ENCODE results near the gene KCNMB1. TPM values are rescaled to one million over a fixed set of nuclear protein-coding genes. Genes with fewer than 3 reads are reported as not detected.

The KCNMB1 gene
- total RNA-seq, 4 donors from 2014 or later = 0.07 to 0.09 TPM; not detected in 2

GRCh38 chr5:170327829-170328228, 61.3 kb downstream of the KCNMB1 start:
- ATAC-seq (no peak), DNase-seq (no peak)
- intact Hi-C loops (cut with DNase I; ENCODE audit: low total_unique reads) = no loop called here
- Histone ChIP-seq H3K27me3 (no peaks in the 10 kb centered on the region), H3K4me3 (no peak overlapping the region), H3K36me3 (no peaks in the 10 kb centered on the region), H3K27ac (no peak overlapping the region), H3K4me1 (peaks cover 0 to 3% of the 10 kb centered on the region in 2 donors), H3K9me3 (no peaks in the 10 kb centered on the region)
- TF ChIP-seq, protein P1, sequence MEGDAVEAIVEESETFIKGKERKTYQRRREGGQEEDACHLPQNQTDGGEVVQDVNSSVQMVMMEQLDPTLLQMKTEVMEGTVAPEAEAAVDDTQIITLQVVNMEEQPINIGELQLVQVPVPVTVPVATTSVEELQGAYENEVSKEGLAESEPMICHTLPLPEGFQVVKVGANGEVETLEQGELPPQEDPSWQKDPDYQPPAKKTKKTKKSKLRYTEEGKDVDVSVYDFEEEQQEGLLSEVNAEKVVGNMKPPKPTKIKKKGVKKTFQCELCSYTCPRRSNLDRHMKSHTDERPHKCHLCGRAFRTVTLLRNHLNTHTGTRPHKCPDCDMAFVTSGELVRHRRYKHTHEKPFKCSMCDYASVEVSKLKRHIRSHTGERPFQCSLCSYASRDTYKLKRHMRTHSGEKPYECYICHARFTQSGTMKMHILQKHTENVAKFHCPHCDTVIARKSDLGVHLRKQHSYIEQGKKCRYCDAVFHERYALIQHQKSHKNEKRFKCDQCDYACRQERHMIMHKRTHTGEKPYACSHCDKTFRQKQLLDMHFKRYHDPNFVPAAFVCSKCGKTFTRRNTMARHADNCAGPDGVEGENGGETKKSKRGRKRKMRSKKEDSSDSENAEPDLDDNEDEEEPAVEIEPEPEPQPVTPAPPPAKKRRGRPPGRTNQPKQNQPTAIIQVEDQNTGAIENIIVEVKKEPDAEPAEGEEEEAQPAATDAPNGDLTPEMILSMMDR (IDR thresholded peaks at IDR 0.05 in 4 of 5, conservative IDR thresholded peaks at IDR 0.05 in 1 of 5) = no peak
- no peak for TF ChIP-seq POLR2A (IDR thresholded peaks at IDR 0.05)
- in situ Hi-C loops (cut with MboI; ENCODE audit: low sequenced_read_pairs in 4 of 4) = no loop called here

DNA sequence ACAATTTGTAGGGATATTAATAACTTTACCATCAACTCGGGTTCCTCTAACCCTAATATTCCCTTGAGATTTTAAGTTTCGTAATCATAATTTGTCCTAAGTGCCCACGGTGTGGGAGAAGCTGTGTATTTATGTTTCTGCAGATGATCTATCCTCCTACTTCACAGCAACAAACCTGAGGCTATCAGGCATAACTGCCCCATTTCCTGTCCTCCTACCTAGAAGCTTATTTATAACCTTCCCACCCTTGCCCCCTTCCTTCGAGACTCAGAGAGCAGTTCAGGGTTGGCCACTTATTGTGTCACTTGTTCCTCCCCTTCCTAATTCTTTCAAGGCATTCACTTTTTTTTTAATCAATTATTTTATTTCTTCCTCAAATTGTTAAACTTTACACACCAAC, 62.0 kb downstream of the KCNMB1 start:
- Histone ChIP-seq H3K4me3 (no peak overlapping the region), H3K36me3 (no peaks in the 10 kb centered on the region), H3K4me1 (peaks cover 0 to 3% of the 10 kb centered on the region in 2 donors), H3K9me3 (no peaks in the 10 kb centered on the region), H3K27me3 (no peaks in the 10 kb centered on the region), H3K27ac (no peak overlapping the region)
- no peak for TF ChIP-seq POLR2A (IDR thresholded peaks at IDR 0.05)
- intact Hi-C loops (cut with DNase I; ENCODE audit: low total_unique reads) = no loop called here
- ATAC-seq (no peak), DNase-seq (no peak)
- in situ Hi-C loops (cut with MboI; ENCODE audit: low sequenced_read_pairs in 4 of 4) = no loop called here

Other genes starting within 250 kb of the KCNMB1 start
- not detected for gene C5orf58, start 156.4 kb downstream of the KCNMB1 start, total RNA-seq
- gene LCP2, start 91.6 kb downstream of the KCNMB1 start, total RNA-seq = 1 to 10 TPM; 1.9 to 3.2 (median 2.3) TPM
- gene KCNIP1, start 114.7 kb upstream of the KCNMB1 start, total RNA-seq = not detected